HepG2 (cell line): ENCODE results near the gene LECT2. TPM values are rescaled to one million over a fixed set of nuclear protein-coding genes. Genes with fewer than 3 reads are reported as not detected.

Source experiments
- ATAC-seq: fragments of 200-7000 bp; cut with Tn5 transposase; 3 replicates; pipeline ENCODE4 v1.9.1; 2020; ENCODE audit warnings: mild to moderate bottlenecking, moderate library complexity
- BruUV-seq: library from RNA; stranded (reverse); fragments of 400-500 nt; replicated peaks from 2 replicates; lab custom pipeline; 2021; lab: Mats Ljungman, UMichigan
- CTCF ChIA-PET: fragments of 300-600 bp; formaldehyde crosslinking; extraction: SDS; loops from one replicate; lab custom pipeline; 2021; ENCODE audit warnings: low total read pairs, inconsistent platforms, low intra/inter-chr PET ratio; lab: Yijun Ruan, JAX
- POLR2A ChIA-PET: fragments of 350-600 bp; sonication (Branson Sonifier 250); formaldehyde crosslinking; loops from one replicate; lab custom pipeline; 2020; ENCODE audit warnings: antibody characterized with exemption, inconsistent platforms; lab: Yijun Ruan, JAX
- DNase-seq: peaks from one replicate; pipeline ENCODE4 v3.0.0-alpha.2; 2015; ENCODE audit warnings: low spot score
- FAIRE-seq: peaks from 3 replicates; lab custom pipeline; 2011; peaks lifted over from hg19 to GRCh38; lab: Jason Lieb, UNC
- H2AFZ ChIP-seq: one replicate; pipeline ENCODE4 v1.6.1; 2011; ENCODE audit warnings: low read length, inconsistent platforms
- H3K27ac ChIP-seq: fragments of 300-600 bp; 3 replicates; pipeline ENCODE4 v1.8.0; 2011; ENCODE audit warnings: mixed run types, mild to moderate bottlenecking, mixed read lengths, low read length, inconsistent platforms; ENCODE audit not compliant: insufficient read depth; ENCODE audit errors: extremely low read length
- H3K27me3 ChIP-seq, 2 experiments: fragments of 200-600 bp in 1 of 2; 2 replicates in 1 of 2; 3 replicates in 1 of 2; pipeline versions ENCODE4 v1.6.0 to v1.8.0; 2011; ENCODE audit warnings: low read length in 2 of 2, mild to moderate bottlenecking in 2 of 2, moderate library complexity in 2 of 2, inconsistent platforms in 1 of 2; ENCODE audit not compliant: insufficient read depth in 2 of 2, control insufficient read depth in 1 of 2
- H3K36me3 ChIP-seq, 2 experiments: fragments of 200-600 bp in 1 of 2; replicated peaks in 1 of 2; 2 replicates in 1 of 2; 3 replicates in 1 of 2; pipeline versions ENCODE4 v1.5.1 to v1.8.0; 2011; ENCODE audit warnings: low read length in 2 of 2, inconsistent platforms in 1 of 2; ENCODE audit not compliant: insufficient read depth in 2 of 2, control insufficient read depth in 1 of 2
- H3K4me1 ChIP-seq: 2 replicates; pipeline ENCODE4 v1.5.1; 2012; ENCODE audit warnings: low read length, inconsistent platforms; ENCODE audit not compliant: insufficient read depth
- H3K4me2 ChIP-seq: 2 replicates; pipeline ENCODE4 v1.6.0; 2011; ENCODE audit warnings: low read depth, low read length, inconsistent platforms
- H3K4me3 ChIP-seq, 3 experiments: fragments of 200-600 bp in 1 of 3; sonication (generic), shearing (Covaris generic) in 1 of 3; replicated peaks in 1 of 3; 2 replicates each; pipeline ENCODE4 v1.5.1; 2011 to 2016; ENCODE audit warnings: low read length in 3 of 3, inconsistent platforms in 2 of 3, low read depth in 2 of 3, mild to moderate bottlenecking in 2 of 3, control low read depth in 1 of 3, mixed read lengths in 1 of 3; ENCODE audit not compliant: insufficient read depth in 1 of 3
- H3K79me2 ChIP-seq: one replicate; pipeline ENCODE4 v1.6.1; 2011; ENCODE audit warnings: low read length, inconsistent platforms; ENCODE audit not compliant: insufficient read depth
- H3K9ac ChIP-seq: 2 replicates; pipeline ENCODE4 v1.6.0; 2011; ENCODE audit warnings: mild to moderate bottlenecking, low read depth, low read length, inconsistent platforms; ENCODE audit not compliant: insufficient read depth
- H3K9me3 ChIP-seq: 2 replicates; pipeline ENCODE4 v1.5.1; 2012; ENCODE audit warnings: mild to moderate bottlenecking, low read length
- H4K20me1 ChIP-seq: 2 replicates; pipeline ENCODE4 v1.6.0; 2011; ENCODE audit warnings: inconsistent platforms, mild to moderate bottlenecking, low read length, moderate library complexity; ENCODE audit not compliant: insufficient read depth
- CSRNP1 ChIP-seq: sonication (generic); formaldehyde crosslinking; IDR thresholded peaks from 2 replicates; pipeline ENCODE4 v1.8.1; 2023; ENCODE audit warnings: mild to moderate bottlenecking, missing genetic modification reagents
- HNRNPH1 ChIP-seq: fragments of 200-400 bp; formaldehyde crosslinking; optimal IDR thresholded peaks from 2 replicates; pipeline ENCODE3; 2017; ENCODE audit warnings: mild to moderate bottlenecking, low read depth, low read length
- HNRNPUL1 ChIP-seq: fragments of 200-400 bp; formaldehyde crosslinking; IDR thresholded peaks from 2 replicates; pipeline ENCODE4 v1.6.1; 2017; ENCODE audit warnings: low read depth, mild to moderate bottlenecking, low read length, moderate library complexity
- IKZF4 ChIP-seq: sonication (generic); formaldehyde crosslinking; IDR thresholded peaks from 2 replicates; pipeline ENCODE4 v1.5.1; 2020; ENCODE audit warnings: borderline replicate concordance, mild to moderate bottlenecking, low read depth, missing genetic modification reagents; ENCODE audit errors: not compliant biosample characterization
- MBNL3 ChIP-seq: fragments of 250-450 bp; sonication (Bioruptor Pico); conservative IDR thresholded peaks from 2 replicates; pipeline ENCODE4 v1.8.0; 2022; ENCODE audit warnings: mild to moderate bottlenecking, inconsistent platforms
- TFDP2 ChIP-seq: sonication (generic); formaldehyde crosslinking; IDR thresholded peaks from 2 replicates; pipeline ENCODE4 v1.4.0; 2020; ENCODE audit warnings: missing genetic modification reagents
- TOPORS ChIP-seq: sonication (generic); formaldehyde crosslinking; IDR thresholded peaks from 2 replicates; pipeline ENCODE4 v1.8.0; 2023; ENCODE audit warnings: mild to moderate bottlenecking, missing genetic modification reagents
- ZBTB14 ChIP-seq: sonication (generic); formaldehyde crosslinking; IDR thresholded peaks from 2 replicates; pipeline ENCODE4 v1.4.0; 2020; ENCODE audit warnings: missing genetic modification reagents
- ZNF383 ChIP-seq: sonication (generic); formaldehyde crosslinking; IDR thresholded peaks from 2 replicates; pipeline ENCODE4 v1.4.0; 2020; ENCODE audit warnings: missing genetic modification reagents, mild to moderate bottlenecking, borderline replicate concordance
- ZNF562 ChIP-seq: sonication (generic); formaldehyde crosslinking; IDR thresholded peaks from 2 replicates; pipeline ENCODE4 v1.8.0; 2022; ENCODE audit warnings: missing genetic modification reagents, borderline replicate concordance
- ZNF639 ChIP-seq: conservative IDR thresholded peaks from 2 replicates; pipeline ENCODE4 v1.6.1; 2018; ENCODE audit warnings: missing genetic modification reagents
- ZNF652 ChIP-seq: IDR thresholded peaks from 2 replicates; pipeline ENCODE4 v1.6.1; 2016; ENCODE audit warnings: low read depth, borderline replicate concordance
- WGBS: methylation state at CpG from one replicate; pipeline ENCODE4 v1.1.6; 2017; ENCODE audit warnings: low lambda C conversion rate; 5-methylcytosine and 5-hydroxymethylcytosine counted together
- in situ Hi-C: cut with HindIII; loops from 2 replicates; pipeline ENCODE4 v1.10.0; 2017; ENCODE audit warnings: low pct_unique_long_range_greater_than_20kb; ENCODE audit not compliant: extremely low pct_ligation_motif_present
- intact Hi-C: fragments of 100-400 bp; cut with micrococcal nuclease; formaldehyde crosslinking; loops from one replicate; pipeline ENCODE4 v1.10.0; 2022; ENCODE audit not compliant: unreplicated experiment
- polyA plus RNA-seq, 8 experiments: library from polyadenylated mRNA; depleted of rRNA in 3 of 8; stranded (reverse) in 7 of 8; unstranded in 1 of 8; fragments of >200 nt; fragmentation: Illumina TruSeq in 4 of 8; extraction: Trizol in 4 of 8; gene quantifications; 2 replicates each; pipeline versions ENCODE4 v1.2.1 to v1.2.3, GENCODE V29; 2011 to 2016; ENCODE audit warnings: low read depth in 4 of 8, missing spikeins in 1 of 8, mixed read lengths in 1 of 8; ENCODE audit not compliant: insufficient read depth in 1 of 8
- total RNA-seq, 5 experiments: library from RNA; depleted of rRNA; stranded (reverse); fragments of >200 nt; fragmentation: Illumina TruSeq; extraction: Trizol; gene quantifications; 2 replicates each; pipeline ENCODE4 v1.2.3, GENCODE V29; 2016; ENCODE audit warnings: low read depth in 1 of 5

LECT2 gene
- total and polyA plus RNA-seq, 2 of the 13 experiments (the other 11 are each of a cell fraction or from before 2014, with no cell fraction given): not detected

- no peak overlapping the region for H3K27ac ChIP-seq
- FAIRE-seq (no peak), DNase-seq (no peak), ATAC-seq (no peak)
- H3K9ac ChIP-seq: no peak overlapping the region
- H2AFZ ChIP-seq: no peak overlapping the region
- WGBS: 19% methylated on average over 3 of the region's 3 CpGs
- ChIA-PET CTCF (no interaction called here), POLR2A (no interaction called here)
- no peaks in the 10 kb centered on the region for H3K9me3 ChIP-seq
- intact Hi-C loops: no loop called here
- H3K27me3 ChIP-seq: peaks cover 0 to 19% of the 10 kb centered on the region in 2 experiments; a peak in 2 of 5 replicates
- H3K4me1 ChIP-seq: no peaks in the 10 kb centered on the region
- no TSS peak for BruUV-seq
- H4K20me1 ChIP-seq: no peaks in the 10 kb centered on the region
- TF ChIP-seq HNRNPH1 (no peak), ZNF652 (CRISPR knock-in tag) (no peak), HNRNPUL1 (no peak), ZNF639 (CRISPR knock-in tag) (no peak), IKZF4 (CRISPR knock-in tag) (no peak), TFDP2 (no peak), ZBTB14 (CRISPR knock-in tag) (no peak), TOPORS (no peak), CSRNP1 (CRISPR knock-in tag) (no peak), ZNF383 (CRISPR knock-in tag) (no peak), MBNL3 (CRISPR knock-in tag) (no peak), ZNF562 (no peak)
- H3K79me2 ChIP-seq: no peaks in the 10 kb centered on the region
- no peak overlapping the region for H3K4me3 ChIP-seq
- H3K4me2 ChIP-seq: no peak overlapping the region
- in situ Hi-C loops: no loop called here
- H3K36me3 ChIP-seq: no peaks in the 10 kb centered on the region
These were observed 53.1 kb downstream of the LECT2 start for GRCh38 chr5:135901633-135902032.
